Endothelial cell (in vitro differentiated cells): ENCODE data around the gene EXOSC7. TPM values are rescaled to one million over a fixed set of nuclear protein-coding genes. Genes with fewer than 3 reads are reported as not detected.
A peak's percentile ranks its signal among the peaks of the same experiment; 100 is the strongest.
"Not testable (repeated sequence)": the region's sequence is repeated elsewhere in the genome, so short reads cannot be mapped to it uniquely, and the experiment has no call there.

Source experiments
- DNase-seq: peaks from one replicate; pipeline ENCODE4 v3.0.0; 2021; ENCODE audit warnings: low spot score
- H3K27ac Mint-ChIP-seq: one replicate; pipeline ENCODE4 v1.8.0; 2021; ENCODE audit warnings: mixed read lengths, inconsistent platforms; ENCODE audit not compliant: unreplicated experiment
- H3K27me3 Mint-ChIP-seq: one replicate; pipeline ENCODE4 v1.8.0; 2021; ENCODE audit warnings: mild to moderate bottlenecking, moderate library complexity, mixed read lengths, inconsistent platforms; ENCODE audit not compliant: unreplicated experiment
- H3K36me3 Mint-ChIP-seq: one replicate; pipeline ENCODE4 v1.8.0; 2021; ENCODE audit warnings: mild to moderate bottlenecking, low read depth, mixed read lengths, inconsistent platforms; ENCODE audit not compliant: unreplicated experiment
- H3K4me1 Mint-ChIP-seq: one replicate; pipeline ENCODE4 v1.8.0; 2021; ENCODE audit warnings: mild to moderate bottlenecking, mixed read lengths, inconsistent platforms; ENCODE audit not compliant: unreplicated experiment
- H3K4me3 Mint-ChIP-seq: one replicate; pipeline ENCODE4 v1.8.0; 2021; ENCODE audit warnings: mild to moderate bottlenecking, mixed read lengths, inconsistent platforms; ENCODE audit not compliant: unreplicated experiment
- H3K9me3 Mint-ChIP-seq: one replicate; pipeline ENCODE4 v1.8.0; 2021; ENCODE audit warnings: mixed read lengths, inconsistent platforms; ENCODE audit not compliant: unreplicated experiment
- total RNA-seq: library from RNA; stranded (reverse); fragmentation: NEBNext Ultra II Directional; extraction: Animal tissue kit (Norgen Biotek cat#: 25700); gene quantifications from one replicate; pipeline ENCODE4 v1.2.1, GENCODE V29; 2021; ENCODE audit not compliant: unreplicated experiment
- TF ChIP-seq, protein P1 (sequence below): fragments of 200-600 bp; sonication (generic); IDR thresholded peaks from one replicate; pipeline ENCODE4 v1.5.0; 2021; ENCODE audit warnings: antibody characterized with exemption; ENCODE audit not compliant: unreplicated experiment

The EXOSC7 gene
- total RNA-seq, 1 donor from 2014 or later = 33.2 TPM

DNA sequence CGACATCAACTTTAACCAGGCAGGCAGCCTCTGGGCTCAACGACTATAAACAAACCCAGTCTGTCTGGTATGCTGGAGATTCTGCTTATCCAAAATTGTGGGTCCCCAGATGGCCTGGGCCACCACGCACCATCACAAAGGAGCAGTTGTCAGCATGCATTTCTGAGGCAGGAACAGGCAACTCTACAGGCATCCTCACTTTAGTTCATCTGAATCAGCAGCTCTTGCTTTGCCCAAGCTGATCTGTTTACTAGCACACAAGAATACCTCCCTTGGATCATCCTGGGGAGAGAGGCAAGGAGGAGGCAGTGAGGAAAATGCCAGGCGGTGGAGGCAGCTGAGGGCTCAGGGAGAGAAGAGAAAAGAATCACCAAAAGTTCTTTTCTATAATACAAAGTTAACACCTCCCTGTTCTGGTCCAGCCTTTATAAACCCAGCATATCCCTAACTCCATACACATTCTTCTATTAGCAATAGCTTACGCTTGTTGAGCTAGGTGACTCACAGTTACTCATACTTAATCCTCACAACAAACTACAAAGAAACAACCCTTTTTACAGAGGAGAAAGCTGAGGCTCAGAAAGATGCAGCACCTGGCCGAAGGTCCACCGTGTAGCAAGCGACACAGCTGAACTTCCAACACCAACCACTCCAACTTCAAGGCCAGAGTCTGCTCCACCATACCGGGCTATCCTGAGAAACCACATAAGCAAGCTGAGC, 33.7 kb upstream of the EXOSC7 start:
- peaks cover 8% of the 10 kb centered on the region for H3K27me3 Mint-ChIP-seq
- DNase-seq = no peak
- H3K9me3 Mint-ChIP-seq = peaks cover 6% of the 10 kb centered on the region
- H3K27ac Mint-ChIP-seq = no peak overlapping the region
- TF ChIP-seq, protein P1, sequence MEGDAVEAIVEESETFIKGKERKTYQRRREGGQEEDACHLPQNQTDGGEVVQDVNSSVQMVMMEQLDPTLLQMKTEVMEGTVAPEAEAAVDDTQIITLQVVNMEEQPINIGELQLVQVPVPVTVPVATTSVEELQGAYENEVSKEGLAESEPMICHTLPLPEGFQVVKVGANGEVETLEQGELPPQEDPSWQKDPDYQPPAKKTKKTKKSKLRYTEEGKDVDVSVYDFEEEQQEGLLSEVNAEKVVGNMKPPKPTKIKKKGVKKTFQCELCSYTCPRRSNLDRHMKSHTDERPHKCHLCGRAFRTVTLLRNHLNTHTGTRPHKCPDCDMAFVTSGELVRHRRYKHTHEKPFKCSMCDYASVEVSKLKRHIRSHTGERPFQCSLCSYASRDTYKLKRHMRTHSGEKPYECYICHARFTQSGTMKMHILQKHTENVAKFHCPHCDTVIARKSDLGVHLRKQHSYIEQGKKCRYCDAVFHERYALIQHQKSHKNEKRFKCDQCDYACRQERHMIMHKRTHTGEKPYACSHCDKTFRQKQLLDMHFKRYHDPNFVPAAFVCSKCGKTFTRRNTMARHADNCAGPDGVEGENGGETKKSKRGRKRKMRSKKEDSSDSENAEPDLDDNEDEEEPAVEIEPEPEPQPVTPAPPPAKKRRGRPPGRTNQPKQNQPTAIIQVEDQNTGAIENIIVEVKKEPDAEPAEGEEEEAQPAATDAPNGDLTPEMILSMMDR = no peak
- peaks cover 47% of the 10 kb centered on the region for H3K36me3 Mint-ChIP-seq
- H3K4me3 Mint-ChIP-seq = no peak overlapping the region
- H3K4me1 Mint-ChIP-seq = peaks cover 32% of the 10 kb centered on the region

DNA sequence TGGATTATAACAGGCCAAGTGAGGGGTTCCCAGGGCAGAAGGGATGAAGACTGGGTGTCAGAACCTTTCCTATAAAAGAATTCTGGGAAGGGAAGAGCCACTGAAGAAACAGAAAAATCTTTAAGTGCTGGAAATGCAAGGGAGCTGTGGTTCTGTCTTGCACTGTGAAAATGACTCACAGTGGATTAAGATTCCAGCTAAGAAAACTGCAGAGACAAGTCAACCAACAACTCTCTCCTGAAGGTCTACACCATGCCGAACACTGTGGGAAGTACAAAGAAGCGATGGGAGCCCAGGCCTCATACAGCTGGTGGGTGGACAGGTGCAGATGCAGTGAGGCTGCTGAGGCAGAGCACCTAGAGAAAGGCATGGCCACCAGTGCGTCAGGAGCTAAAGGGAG, 27.8 kb upstream of the EXOSC7 start:
- Mint-ChIP-seq H3K9me3 (peaks cover 6% of the 10 kb centered on the region), H3K27ac (no peak overlapping the region), H3K4me1 (peaks cover 6% of the 10 kb centered on the region), H3K4me3 (no peak overlapping the region), H3K36me3 (peaks cover 31% of the 10 kb centered on the region), H3K27me3 (peaks cover 2% of the 10 kb centered on the region)
- TF ChIP-seq, protein P1 = no peak
- no peak for DNase-seq

DNA sequence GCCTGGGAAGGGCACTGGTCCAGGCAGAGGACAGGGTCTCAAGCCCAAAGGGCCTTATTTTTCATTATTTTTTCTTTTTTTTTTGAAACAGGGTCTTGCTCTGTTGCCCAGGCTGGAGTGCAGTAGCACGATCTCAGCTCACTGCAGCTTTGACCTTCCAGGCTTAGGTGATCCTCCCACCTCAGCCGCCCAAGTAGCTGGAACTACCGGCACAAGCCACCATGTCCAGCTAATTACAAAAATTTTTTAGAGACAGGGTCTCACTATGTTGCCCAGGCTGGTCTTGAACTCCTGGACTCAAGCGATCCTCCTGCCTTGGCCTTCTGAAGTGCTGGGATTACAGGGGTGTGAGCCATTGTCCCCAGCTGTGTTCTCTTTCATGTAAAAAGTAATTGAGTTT, 26.3 kb upstream of the EXOSC7 start:
- not testable (repeated sequence) for DNase-seq, H3K9me3 Mint-ChIP-seq, H3K4me3 Mint-ChIP-seq, H3K4me1 Mint-ChIP-seq, H3K27ac Mint-ChIP-seq, H3K27me3 Mint-ChIP-seq
- H3K36me3 Mint-ChIP-seq = peaks cover 28% of the 10 kb centered on the region

DNA sequence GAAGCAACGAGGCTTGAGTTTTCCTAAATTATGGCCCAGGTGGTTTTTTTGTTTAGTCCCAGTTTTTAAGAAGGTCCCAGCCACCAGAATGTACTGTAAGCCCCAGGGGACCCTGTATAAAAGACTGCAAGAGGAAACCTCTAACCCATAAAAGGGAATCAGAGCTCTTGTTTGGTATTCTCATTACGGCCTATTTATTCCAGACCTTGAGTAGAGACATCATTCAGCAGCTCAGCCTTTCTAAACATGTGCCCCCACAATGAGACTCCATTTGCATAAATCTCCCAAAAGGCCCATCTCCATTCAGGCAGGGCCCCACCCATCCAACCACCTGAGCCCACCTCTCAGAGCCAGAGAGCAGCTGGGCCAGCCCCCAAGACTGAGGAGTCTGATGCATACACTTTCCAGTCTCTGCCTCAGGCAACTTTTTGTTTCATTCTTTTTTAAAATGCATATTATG, 25.7 kb upstream of the EXOSC7 start:
- no peak for DNase-seq
- no peak overlapping the region for H3K4me3 Mint-ChIP-seq
- peaks cover 4% of the 10 kb centered on the region for H3K27me3 Mint-ChIP-seq
- TF ChIP-seq, protein P1 = no peak
- H3K36me3 Mint-ChIP-seq = peaks cover 28% of the 10 kb centered on the region
- no peak overlapping the region for H3K27ac Mint-ChIP-seq
- peaks cover 6% of the 10 kb centered on the region for H3K9me3 Mint-ChIP-seq
- peaks cover 9% of the 10 kb centered on the region for H3K4me1 Mint-ChIP-seq

DNA sequence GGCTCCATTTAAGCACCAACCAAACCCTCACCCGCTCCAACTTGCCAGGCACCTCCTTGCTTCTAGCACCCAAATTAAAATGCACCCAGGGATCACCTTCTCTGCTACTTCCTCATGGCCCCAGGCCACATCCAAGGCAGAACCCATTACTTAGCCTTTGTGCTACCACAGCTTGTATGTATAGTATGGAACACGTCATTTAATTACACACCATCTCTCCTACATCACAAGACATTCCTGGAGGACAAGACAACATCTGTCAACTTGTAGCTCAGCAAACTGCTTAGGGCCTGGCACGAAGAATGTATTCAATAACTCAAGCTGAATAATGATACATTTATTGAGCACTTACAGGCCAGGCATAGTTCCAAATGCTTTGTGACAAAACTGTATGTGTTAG, 23.4 kb upstream of the EXOSC7 start:
- H3K4me3 Mint-ChIP-seq = peak overlapping the region; percentile 64
- H3K9me3 Mint-ChIP-seq = no peaks in the 10 kb centered on the region
- peaks cover 2% of the 10 kb centered on the region for H3K27me3 Mint-ChIP-seq
- H3K36me3 Mint-ChIP-seq = peaks cover 26% of the 10 kb centered on the region
- H3K27ac Mint-ChIP-seq = no peak overlapping the region
- H3K4me1 Mint-ChIP-seq = peaks cover 9% of the 10 kb centered on the region
- no peak for DNase-seq
- TF ChIP-seq, protein P1 = no peak
